Pulmonary artery endothelial cell (primary cell): ENCODE results near the gene PLEKHM3. TPM values are rescaled to one million over a fixed set of nuclear protein-coding genes. Genes with fewer than 3 reads are reported as not detected.
"Not testable (repeated sequence)": the region's sequence is repeated elsewhere in the genome, so short reads cannot be mapped to it uniquely, and the experiment has no call there.

Source experiments
- DNase-seq: peaks from one replicate; pipeline ENCODE4 v3.0.0-alpha.2; 2011; ENCODE audit warnings: low read depth, low spot score
- total RNA-seq: library from RNA; depleted of rRNA; stranded (reverse); fragments of >200 nt; gene quantifications from 2 replicates; pipeline ENCODE4 v1.2.3, GENCODE V29; 2014

Gene PLEKHM3
- total RNA-seq, 1 donor from 2014 or later, result 7.2 TPM

DNA sequence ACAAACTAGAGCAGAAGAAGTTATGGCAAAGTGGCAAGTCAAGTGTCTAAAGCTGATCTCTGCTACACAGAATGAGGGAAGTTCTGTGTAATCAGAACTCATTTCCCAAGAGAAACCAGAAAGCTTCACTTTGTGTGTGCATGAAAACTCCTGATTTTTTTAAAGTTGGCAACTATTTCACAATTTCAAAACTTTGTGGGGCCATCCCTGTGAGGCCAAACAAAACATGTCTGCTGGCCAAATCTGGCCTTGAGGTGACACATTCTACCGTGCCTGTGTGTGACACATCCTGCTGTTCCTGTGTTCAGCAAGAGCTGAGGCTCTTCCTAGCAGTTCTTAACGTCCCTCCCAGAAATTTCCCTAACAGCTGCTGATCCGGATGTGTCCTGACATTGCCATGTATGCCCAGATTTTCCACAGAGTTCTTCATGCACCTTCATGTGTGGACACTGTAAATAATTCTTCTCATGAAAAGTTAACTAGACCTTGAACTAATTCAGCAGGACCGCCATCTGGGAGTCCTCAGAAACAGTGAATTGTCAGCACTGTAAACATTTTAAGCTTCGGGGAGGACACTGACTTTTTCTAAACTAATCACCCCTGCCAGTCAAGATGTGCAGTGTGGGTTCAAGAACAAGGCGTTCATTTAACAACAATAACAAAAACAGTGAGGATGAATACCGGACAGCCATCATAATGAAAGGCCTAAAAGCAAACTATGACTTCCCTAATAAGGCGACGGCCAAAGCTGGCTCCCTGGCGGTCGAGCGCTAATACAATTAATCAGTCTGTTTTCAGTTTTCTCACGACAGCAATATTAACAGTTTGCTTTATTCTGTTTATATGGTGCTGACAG lies 99.0 kb downstream of the PLEKHM3 start:
- DNase-seq, result peak; percentile 33

DNA sequence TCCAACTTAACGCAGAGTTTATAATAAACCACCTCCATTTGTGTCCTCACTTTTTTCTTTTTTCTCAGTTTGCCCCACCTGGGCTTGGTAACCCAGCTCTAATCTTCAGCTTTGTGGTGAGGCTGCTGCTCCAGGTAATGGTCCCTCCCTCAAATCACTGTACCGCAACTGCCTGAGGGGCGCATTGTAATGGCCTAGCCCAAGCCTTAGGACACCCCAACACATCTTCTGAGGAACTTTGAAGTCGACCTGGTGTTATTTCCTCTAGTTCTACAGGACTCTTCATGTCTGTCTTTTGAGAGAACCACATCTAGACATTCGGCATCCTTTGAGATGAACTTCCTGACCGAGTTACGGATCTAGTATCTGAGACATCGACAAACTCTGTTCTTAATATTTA lies 99.7 kb downstream of the PLEKHM3 start:
- no peak for DNase-seq

DNA sequence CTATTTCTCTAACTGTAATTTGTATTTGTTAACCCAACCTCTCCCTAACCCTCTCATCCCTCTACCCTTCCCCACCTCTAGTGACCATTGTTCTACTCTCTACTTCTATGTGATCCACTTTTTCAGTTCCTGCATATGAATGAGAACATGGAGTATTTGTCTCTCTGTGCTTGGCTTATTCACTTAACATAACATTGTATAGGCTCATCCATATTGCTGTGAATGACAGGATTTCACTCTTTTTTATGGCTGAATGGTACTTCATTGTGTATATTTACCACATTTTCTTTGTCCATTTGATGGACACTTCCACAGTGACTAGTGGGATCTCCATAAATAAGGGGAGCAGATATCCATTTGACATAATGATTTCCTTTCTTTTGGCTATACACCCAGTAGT lies 103.7 kb downstream of the PLEKHM3 start:
- no peak for DNase-seq

DNA sequence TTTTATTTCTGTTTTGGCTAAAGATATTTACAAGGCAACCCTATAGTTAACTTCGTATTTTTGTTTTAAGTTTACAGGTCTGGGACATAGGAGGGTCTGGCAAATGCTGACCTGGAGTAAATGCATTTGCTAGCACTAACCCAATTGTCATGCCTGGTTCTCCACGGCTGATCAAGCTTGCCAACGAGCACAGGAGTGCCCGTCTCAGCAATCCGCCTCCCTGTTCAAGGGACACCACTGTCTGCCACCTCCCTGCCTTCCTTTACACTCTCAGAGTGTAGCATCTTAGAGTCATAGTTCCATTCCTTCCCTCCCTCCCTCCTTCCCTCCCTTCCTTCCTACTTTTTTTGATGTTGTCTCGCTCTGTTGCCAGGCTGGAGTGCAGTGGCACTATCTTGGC lies 104.6 kb downstream of the PLEKHM3 start:
- DNase-seq, result no peak

DNA sequence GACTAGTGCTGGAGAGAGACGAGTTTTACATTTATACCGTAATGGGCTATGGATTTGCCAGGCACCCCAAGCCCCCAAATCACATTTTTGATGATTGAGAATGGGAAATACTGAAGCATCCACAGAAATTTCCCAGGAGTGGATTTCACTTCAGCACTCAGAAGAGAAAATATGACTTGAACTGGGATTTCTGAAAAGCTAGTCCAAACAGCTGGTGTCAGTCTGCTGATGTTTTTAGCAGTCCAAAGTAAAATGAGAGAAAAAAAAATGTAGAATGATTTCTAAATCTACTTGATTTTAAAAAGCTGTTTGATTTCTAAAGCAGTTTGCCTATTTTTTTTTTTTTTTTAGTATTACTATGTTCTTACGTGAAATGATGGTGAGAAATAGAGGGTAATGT lies 105.0 kb downstream of the PLEKHM3 start:
- no peak for DNase-seq

DNA sequence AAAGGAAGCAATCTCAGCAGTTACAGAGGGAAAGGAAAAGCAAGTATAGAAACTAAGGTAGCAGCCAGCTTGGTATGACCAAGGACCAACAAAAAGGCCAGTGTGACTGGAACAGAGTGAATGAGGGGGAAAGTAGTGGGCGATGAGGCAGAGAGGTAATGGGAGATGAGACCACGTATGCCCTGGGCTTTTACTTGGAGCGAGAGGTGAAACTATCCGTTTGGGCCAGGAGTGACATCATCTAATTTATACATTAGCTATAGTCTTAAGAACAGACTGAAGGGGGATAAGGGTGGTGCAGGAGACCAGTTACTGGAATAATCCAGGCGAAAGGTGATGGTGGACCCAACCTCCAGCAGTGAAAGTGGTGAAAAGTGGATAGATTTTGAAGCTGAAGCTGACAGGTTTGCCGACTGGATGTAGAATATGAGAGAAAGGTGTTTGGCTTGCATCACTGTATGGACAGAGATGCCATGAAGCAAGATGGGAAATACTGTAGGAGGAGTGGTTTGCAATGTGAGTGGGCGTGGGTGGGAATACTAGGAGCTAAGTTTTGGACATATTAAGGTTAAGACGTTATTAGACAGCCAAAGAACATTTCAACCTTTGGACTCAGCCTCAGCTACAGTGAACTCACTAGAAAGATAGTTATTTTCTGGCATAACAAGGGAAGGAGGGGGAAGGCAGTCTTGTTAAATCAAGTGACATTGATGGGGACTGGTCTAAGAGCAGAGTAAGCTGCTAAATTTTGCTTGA lies 106.0 kb downstream of the PLEKHM3 start:
- no peak for DNase-seq

DNA sequence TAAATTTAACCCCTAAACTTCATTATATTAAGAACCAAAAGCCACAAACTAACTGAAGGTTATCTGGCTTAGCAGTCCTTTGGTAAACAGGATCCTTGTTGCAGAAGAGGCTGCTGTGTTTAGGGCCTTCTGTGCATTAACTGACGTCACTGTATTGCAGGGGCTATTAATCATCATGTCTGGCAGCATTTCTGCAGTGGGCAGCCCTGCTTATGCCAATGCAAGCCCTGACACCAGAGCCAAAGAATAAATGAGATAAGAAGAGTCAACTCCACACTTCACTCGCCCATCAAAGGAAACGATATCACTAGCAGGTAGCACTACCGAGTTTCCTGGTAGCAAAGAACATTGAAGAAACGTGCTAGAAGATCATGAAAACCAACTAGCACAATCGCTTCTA lies 110.6 kb downstream of the PLEKHM3 start:
- DNase-seq, result no peak

DNA sequence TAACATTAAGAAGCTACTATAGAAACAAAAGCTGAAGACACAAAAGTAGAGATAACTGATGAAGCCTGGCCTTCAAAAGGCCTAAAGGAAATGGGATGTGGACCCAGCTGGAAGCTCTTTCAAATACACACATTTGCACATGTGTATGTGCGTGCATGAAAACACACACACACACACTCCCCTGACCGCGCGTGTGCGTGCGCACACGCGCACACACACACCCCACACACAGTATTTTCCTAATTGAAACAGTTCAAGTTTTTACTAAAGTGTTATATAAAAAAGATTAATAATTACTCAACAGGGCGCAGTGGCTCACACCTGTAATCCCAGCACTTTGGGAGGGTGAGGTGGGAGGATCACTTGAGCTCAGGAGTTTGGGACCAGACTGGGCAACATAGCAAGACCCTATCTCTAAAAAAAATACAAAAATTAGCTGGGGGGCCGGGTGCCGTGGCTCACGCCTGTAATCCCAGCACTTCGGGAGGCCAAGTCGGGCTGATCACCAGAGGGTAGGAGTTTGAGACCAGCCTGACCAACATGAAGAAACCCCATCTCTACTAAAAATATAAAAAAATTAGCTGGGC lies 111.5 kb downstream of the PLEKHM3 start:
- no peak for DNase-seq

DNA sequence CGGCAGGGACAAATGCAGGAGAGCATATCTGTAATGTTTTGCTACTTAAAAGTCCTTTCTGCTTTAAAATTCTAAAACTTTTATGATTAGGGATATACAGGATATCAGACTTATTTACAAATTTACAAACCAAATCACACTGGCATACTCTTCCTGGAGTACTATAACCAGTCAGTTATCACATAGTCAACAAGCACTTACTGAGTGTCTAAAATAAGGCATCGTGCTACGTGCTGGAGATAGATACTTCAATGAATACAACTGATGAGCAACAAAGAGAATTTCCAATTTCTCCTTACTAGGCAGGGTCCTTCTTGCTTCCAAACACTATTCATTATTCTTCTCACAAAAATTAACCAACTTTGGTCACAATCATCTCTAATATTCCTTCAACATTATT lies 113.5 kb downstream of the PLEKHM3 start:
- no peak for DNase-seq

DNA sequence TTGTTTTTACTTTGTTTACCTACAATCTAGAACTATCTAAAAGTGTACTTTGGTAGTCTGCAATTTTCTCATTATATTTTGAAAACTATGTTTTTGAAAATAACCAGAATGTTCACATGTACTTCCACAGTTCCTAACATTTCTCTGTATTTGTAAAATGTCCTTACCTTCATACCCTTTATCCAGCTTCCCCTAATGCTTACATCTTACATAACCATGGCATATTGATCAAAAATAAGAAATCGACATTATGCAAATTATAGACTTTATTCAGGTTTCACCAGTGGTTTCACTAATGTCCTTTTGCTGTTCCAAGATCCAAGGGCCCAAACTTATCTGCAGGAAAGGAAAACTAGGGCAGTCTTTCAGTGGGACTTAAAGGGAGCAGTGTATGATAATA lies 114.1 kb downstream of the PLEKHM3 start:
- no peak for DNase-seq

DNA sequence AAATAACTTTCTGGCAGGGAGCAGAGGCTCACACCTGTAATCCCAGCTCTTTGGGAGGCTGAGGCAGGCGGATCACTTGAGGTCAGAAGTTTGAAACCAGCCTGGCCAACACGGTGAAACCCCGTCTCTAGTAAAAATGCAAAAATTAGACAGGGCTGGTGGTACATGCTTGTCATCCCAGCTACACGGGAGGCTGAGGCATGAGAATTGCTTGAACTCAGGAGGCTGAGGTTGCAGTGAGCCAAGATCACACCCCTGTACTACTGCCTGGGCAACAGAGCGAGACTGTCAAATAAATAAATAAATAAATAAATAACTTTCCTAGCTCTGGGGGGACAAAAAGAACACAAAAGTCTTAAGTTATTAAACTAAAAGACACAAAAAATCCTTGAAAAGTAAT lies 118.8 kb downstream of the PLEKHM3 start:
- not testable (repeated sequence) for DNase-seq

DNA sequence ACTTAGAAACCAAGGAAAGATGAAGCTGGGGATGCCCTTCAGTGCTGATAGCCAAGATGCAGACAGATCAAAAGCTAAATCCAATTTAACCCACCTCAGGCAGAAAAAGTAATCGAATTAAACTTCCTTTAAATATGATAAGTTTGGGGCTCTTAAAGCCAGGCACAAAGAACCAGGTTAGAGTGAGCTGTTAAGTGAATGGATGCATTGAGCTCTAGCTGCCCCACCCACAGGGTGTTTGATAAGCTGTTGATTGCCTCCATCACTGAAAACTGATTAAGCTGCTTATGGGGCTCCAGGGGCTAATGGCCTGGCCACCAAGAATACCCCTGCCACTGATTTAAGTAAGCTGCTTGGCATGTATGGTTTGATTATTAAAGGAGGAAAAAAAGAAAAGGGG lies 119.8 kb downstream of the PLEKHM3 start:
- DNase-seq, result no peak

DNA sequence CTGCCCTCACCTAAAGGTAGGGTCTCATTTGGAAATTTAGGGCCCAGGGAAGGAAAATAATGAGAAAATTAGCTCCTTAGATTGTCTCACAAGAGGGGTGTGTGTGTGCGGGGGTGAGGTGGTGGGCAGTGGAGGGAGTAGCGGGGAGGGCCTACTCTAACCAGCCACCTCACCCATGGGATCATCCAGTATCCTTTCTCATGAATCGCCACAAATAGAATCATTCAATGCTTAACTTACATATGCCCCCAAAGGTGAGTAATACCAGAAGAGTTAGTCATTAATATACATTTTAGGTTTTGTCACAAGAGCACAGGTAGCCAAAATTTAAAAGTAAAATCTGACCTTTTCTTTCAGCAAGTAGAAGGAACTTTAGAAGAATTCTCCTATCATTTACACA lies 122.1 kb downstream of the PLEKHM3 start:
- no peak for DNase-seq

DNA sequence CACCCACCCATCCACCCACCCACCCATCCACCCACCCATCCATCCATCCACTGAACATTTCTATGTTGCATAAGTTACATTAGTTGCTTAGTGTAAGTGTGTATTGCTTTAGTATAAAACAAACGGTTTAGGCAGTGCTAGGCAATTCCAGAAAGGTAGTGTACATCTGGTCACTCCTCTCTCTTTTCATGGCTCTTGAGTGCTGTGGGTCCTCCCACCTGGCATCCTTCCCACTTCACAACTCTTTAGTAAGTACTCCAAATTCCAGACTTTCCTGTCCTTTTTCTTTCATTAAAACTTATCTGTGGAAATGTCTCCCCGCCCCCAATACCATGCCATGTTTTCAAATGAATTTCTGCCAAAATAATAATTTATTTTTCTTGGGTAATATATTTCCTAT lies 122.5 kb downstream of the PLEKHM3 start:
- DNase-seq, result no peak

DNA sequence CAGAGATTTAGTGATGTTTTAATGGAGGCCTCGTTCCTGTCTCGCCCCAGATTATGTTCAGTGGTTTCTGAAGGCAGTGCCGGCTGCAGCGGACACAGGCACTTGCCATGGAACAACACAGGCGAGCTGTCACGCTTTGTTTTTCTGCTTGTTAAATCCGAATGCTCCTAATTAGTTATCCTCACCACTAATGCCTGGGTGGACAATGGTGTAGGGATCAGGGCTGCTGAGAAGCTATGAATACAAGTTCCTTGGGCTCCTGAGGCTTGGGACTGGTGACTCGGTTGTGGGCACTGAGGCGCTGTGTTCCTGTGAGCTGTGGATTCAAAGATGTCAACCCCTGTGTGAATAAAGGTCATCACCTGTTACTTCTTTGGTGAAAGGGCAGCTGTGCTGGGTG lies 123.5 kb downstream of the PLEKHM3 start:
- DNase-seq, result no peak

DNA sequence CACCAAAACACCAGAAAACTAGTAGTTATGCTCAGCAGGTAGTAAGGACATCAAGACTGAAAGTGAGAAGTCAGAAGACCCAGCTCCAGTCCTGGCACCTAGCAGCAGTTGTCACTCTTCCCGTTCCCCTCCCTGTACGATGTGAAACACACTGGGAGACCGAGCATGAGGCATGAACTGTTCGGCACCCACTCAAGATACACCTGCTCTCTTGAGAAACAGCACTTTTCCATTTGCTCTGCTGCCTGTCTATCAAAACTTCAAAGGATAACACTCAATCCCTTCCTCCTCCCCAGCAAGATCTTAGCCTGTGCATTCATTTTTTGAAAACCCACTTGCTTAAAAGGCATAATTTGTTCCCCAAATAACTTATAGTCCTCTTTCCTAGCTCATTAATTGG lies 123.9 kb downstream of the PLEKHM3 start:
- no peak for DNase-seq

DNA sequence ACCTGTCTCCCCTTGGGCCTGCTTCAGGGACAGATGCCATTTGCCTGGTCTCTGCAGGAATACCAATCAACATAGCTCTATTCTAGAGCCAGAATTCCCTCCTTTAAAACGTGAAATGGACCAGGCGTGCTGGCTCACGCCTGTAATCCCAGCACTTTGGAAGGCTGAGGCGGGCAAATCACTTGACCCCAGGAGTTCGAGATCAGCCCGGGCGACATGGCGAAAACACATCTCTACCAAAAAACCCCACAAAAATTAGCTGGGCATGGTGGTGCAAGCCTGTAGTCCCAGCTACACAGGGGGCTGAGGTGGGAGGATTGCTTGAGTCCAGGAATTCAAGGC lies 127.0 kb downstream of the PLEKHM3 start:
- DNase-seq, result no peak

DNA sequence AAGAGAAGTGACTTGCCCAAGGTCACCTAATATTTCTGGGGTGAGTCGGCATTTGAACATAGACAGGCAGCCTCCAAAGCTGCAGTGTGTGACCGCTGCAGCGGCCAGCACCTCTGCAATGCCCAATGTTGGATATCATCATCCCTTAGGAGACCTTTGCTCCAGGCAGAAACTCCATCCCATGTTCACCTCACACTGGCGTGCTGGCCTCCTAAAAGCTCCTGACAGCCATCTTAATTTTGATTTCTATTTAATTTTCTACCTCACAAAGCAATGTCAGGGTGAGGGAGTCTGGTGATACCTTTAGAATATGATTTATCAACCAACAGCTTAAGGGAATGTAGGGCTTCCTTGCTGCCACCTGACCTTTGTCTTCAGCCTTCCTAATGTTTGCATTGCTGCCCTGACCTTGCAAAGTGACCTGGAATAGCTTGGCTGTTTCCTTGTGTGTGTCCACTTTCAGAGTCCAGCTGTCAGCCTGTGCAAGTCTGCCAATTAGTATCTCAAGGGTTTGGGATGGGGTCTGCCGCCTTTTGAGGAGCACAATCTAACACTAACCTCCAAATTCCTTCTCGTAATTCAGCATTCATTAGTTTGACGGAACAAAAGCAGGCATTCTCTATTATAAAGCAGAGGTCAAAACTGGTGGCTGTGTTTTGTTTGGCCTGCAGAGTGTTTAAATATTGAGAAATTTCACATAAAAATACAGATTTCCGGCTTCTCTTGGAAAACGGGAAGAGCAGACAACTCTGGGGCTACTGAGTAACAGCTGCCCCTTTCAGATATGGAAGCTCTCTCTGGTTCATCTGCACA lies 127.6 kb downstream of the PLEKHM3 start:
- DNase-seq, result peak; percentile 43

DNA sequence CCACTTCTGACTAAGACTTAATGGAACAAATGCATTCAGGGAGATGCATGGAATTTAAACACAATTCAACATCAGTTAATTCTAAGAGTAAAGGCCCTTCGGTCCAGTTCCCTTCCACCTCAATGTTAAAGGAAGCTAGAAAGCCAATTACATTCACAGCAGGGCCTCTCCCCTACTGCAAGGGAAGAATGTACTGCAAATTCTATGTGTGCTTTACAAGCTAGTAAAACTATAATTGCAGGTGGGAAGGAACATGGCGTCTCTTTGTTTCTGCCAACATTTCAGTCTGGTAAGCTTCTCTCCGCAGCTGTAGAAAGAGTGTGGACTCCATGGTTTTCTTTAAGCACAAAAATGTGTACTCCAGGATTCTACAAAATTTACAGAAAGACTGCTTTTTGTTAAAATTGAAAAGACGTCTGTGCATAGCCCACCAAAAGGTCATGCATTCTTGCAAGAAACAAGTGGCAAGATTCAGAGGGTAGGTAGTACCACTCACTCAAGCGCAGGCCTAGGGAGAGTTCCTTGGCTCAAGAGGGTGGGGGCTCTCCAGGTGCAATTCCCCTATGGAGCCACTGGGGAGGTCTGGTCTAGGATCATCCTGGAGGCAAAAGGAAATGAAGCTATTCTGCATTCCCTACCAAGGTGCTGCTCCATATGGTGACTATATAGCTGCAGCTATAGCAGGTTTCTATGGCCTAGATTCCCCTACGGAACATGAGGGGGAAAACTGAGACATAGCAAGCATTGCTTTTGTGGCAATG lies 128.6 kb downstream of the PLEKHM3 start:
- no peak for DNase-seq

DNA sequence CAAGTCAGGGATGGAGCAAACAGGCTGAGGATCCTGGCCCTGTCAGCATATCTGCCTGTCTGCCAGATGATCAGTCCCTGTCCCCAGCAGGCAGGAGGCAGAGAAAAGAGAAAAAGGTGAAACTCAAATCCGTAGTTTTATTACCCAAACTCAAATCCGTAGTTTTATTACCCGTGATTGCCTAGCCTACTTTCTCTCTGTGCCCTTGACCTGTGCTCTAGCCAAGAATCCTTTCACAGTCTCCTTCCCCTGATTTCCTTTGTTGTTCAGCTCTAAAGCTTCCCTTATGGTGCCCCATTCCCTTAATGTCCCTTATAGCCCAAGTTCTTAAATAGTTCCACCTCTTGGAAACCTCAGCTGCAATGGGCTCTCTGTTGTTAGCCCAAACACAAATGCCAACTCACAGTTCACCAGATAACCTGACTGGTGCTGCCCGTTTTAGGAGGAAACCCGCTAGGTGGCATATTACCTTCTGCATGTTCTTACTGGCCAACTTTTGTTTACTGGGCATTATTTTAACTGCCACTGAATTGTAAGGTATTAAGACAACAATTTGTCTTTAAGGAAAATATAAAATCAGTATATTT lies 130.0 kb downstream of the PLEKHM3 start:
- DNase-seq, result no peak
